Measurements from ENCODE around the gene PRIM1.

DNA sequence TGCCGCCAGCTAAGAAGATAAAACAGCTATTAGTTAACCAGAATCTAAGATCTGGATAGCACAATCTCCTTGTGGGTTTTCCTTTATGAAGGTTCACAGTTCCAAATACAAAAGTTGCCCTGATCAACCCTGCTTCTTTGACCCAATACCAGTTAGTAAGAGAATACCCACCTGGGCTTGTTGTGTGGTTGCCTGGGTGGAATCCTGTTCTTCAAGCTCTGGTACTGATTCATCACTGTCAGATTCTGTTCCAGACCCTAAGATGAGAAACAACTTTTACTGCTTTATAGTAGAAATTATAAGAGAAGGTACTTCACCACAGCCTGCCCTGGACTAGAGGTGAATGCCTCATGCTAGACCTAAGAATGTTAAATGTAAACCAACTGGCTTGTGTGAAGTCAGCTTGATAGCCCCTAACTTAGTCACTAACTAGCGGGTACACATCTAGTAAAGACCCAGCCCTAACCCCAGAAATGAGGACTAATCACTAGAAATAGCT is 37.6 kb downstream of the PRIM1 start:
- TF ChIP-seq, protein P1, sequence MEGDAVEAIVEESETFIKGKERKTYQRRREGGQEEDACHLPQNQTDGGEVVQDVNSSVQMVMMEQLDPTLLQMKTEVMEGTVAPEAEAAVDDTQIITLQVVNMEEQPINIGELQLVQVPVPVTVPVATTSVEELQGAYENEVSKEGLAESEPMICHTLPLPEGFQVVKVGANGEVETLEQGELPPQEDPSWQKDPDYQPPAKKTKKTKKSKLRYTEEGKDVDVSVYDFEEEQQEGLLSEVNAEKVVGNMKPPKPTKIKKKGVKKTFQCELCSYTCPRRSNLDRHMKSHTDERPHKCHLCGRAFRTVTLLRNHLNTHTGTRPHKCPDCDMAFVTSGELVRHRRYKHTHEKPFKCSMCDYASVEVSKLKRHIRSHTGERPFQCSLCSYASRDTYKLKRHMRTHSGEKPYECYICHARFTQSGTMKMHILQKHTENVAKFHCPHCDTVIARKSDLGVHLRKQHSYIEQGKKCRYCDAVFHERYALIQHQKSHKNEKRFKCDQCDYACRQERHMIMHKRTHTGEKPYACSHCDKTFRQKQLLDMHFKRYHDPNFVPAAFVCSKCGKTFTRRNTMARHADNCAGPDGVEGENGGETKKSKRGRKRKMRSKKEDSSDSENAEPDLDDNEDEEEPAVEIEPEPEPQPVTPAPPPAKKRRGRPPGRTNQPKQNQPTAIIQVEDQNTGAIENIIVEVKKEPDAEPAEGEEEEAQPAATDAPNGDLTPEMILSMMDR (IDR thresholded peaks at IDR 0.05): no peak
- TF ChIP-seq POLR2AphosphoS5 (IDR thresholded peaks at IDR 0.05): no peak

Data from prostate gland (tissue), 2 donors.